Measurements from ENCODE around the gene LTBP4. TPM values are rescaled to one million over a fixed set of nuclear protein-coding genes. Genes with fewer than 3 reads are reported as not detected.

LTBP4 gene
- total and polyA plus RNA-seq, 7 experiments from 2014 or later = 21.8 to 116 (median 106) TPM

DNA sequence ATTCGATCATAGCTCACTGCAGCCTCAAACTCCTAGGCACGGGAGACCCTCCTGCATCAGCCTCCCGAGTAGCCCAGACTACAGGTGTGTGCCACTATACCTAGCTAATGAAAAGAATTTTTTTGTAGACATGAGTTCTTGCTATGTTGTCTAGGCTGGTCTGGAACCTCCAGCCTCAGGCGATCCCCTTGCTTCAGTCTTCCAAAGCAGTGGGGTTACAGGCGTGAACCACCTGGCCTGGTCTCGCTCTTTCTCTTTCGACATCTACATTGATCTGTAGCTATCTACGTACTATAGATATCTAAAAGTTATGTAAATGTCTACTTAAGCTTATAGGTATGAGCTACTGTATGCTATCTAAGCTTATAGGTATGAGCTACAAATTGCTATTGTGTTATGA lies 56.9 kb downstream of the LTBP4 start:
- ChIA-PET CTCF (interaction anchor here (0.6 to 1.2 kb wide), 2 partner anchors 23 to 850 kb away, joined by 4 read pairs; no protein-coding TSS in a partner anchor), POLR2A (no interaction called here)
- Histone ChIP-seq H3K36me3 (ENCODE audit: control insufficient read depth in 2 of 3, insufficient read depth in 3 of 3, low read length in 3 of 3) (no peaks in the 10 kb centered on the region), H3K9me3 (ENCODE audit: control insufficient read depth in 2 of 3, low read length in 3 of 3) (no peaks in the 10 kb centered on the region), H3K4me1 (ENCODE audit: control insufficient read depth in 2 of 2, insufficient read depth in 2 of 2, low read length in 2 of 2) (no peaks in the 10 kb centered on the region), H3K27me3 (ENCODE audit: control insufficient read depth in 2 of 2, insufficient read depth in 2 of 2, low read length in 2 of 2) (no peaks in the 10 kb centered on the region), H3K27ac (ENCODE audit: low read depth, low read length) (no peak overlapping the region), H3K4me3 (ENCODE audit: low read length) (no peak overlapping the region)
- H3K4me1 Mint-ChIP-seq = peaks cover 0 to 10% (median 0%) of the 10 kb centered on the region in 7 donors
- H3K9me3 Mint-ChIP-seq = peaks cover 0 to 2% (median 0%) of the 10 kb centered on the region in 11 donors
- H3K4me3 Mint-ChIP-seq = no peak overlapping the region
- ATAC-seq (no peak), DNase-seq (no peak)
- H3K27me3 Mint-ChIP-seq = peaks cover 0 to 4% (median 0%) of the 10 kb centered on the region in 5 donors
- intact Hi-C loops (cut with micrococcal nuclease) = no loop called here
- no peaks in the 10 kb centered on the region for H3K36me3 Mint-ChIP-seq
- H3K27ac Mint-ChIP-seq = no peak overlapping the region

DNA sequence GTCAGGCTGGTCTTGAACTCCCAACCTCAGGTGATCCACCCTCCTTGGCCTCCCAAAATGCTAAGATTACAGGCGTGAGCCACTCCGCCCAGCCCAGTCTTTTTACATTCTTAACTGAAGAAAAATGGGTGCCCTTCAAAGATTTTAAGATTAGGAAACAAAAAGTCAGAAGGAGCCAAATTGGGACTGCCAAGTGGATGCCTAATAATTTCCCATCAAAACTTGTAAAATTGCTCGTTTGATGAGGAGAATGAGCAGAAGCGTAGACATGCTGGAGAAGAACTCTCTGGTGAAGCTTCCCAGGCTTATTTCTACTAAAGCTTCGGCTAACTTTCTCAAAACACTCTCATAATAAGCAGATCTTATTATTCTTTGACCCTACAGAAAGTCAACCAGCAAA lies 57.9 kb downstream of the LTBP4 start:
- Histone ChIP-seq H3K4me1 (ENCODE audit: control insufficient read depth in 2 of 2, insufficient read depth in 2 of 2, low read length in 2 of 2) (peaks cover 0 to 7% of the 10 kb centered on the region in 2 donors), H3K27ac (ENCODE audit: low read depth, low read length) (no peak overlapping the region), H3K9me3 (ENCODE audit: control insufficient read depth in 2 of 3, low read length in 3 of 3) (no peaks in the 10 kb centered on the region), H3K27me3 (ENCODE audit: control insufficient read depth in 2 of 2, insufficient read depth in 2 of 2, low read length in 2 of 2) (no peaks in the 10 kb centered on the region), H3K36me3 (ENCODE audit: control insufficient read depth in 2 of 3, insufficient read depth in 3 of 3, low read length in 3 of 3) (no peaks in the 10 kb centered on the region), H3K4me3 (ENCODE audit: low read length) (no peak overlapping the region)
- intact Hi-C loops (cut with micrococcal nuclease) = no loop called here
- CTCF ChIA-PET = interaction anchor here (1.3 kb wide), 1 partner anchor 509 kb away, joined by 3 read pairs; no protein-coding TSS in a partner anchor
- Mint-ChIP-seq H3K4me3 (no peak overlapping the region), H3K36me3 (no peaks in the 10 kb centered on the region), H3K27me3 (peaks cover 0 to 4% (median 0%) of the 10 kb centered on the region in 5 donors), H3K9me3 (peaks cover 0 to 2% (median 0%) of the 10 kb centered on the region in 11 donors), H3K4me1 (peaks cover 0 to 19% (median 6%) of the 10 kb centered on the region in 7 donors), H3K27ac (no peak overlapping the region)
- ATAC-seq (no peak), DNase-seq (no peak)
- POLR2A ChIA-PET = interaction anchor here (0.6 kb wide), 1 partner anchor 264 kb away, joined by 3 read pairs; no protein-coding TSS in a partner anchor

DNA sequence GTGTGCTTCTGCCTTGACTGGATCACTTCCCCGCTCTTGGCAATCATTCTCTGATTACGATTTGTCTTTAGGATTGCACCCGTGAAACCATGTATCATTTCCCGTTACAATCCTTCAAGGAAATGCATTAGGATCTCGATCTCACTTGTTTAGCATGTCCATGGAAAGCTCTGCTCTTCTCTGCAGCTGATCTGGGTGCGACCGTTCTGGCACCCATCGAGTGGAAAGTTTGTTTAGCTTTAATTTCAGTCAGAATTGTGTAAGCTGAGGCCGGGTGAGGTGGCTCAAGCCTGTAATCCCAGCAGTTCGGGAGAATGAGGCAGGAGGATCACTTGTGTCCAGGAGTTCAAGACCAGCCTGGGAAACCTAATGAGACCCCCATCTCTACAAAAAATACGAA lies 58.4 kb downstream of the LTBP4 start:
- Histone ChIP-seq H3K36me3 (ENCODE audit: control insufficient read depth in 2 of 3, insufficient read depth in 3 of 3, low read length in 3 of 3) (no peaks in the 10 kb centered on the region), H3K27ac (ENCODE audit: low read depth, low read length) (no peak overlapping the region), H3K9me3 (ENCODE audit: control insufficient read depth in 2 of 3, low read length in 3 of 3) (no peaks in the 10 kb centered on the region), H3K4me1 (ENCODE audit: control insufficient read depth in 2 of 2, insufficient read depth in 2 of 2, low read length in 2 of 2) (peaks cover 0 to 7% of the 10 kb centered on the region in 2 donors), H3K27me3 (ENCODE audit: control insufficient read depth in 2 of 2, insufficient read depth in 2 of 2, low read length in 2 of 2) (no peaks in the 10 kb centered on the region), H3K4me3 (ENCODE audit: low read length) (no peak overlapping the region)
- Mint-ChIP-seq H3K4me3 (no peak overlapping the region), H3K9me3 (peaks cover 0 to 2% (median 0%) of the 10 kb centered on the region in 11 donors), H3K36me3 (no peaks in the 10 kb centered on the region), H3K4me1 (peaks cover 0 to 20% (median 6%) of the 10 kb centered on the region in 7 donors), H3K27ac (no peak overlapping the region), H3K27me3 (peaks cover 0 to 4% (median 0%) of the 10 kb centered on the region in 5 donors)
- intact Hi-C loops (cut with micrococcal nuclease) = no loop called here
- ChIA-PET CTCF (interaction anchor here (1.3 kb wide), 1 partner anchor 508 kb away, joined by 3 read pairs; no protein-coding TSS in a partner anchor), POLR2A (no interaction called here)
- no peak for DNase-seq
- ATAC-seq = no peak

DNA sequence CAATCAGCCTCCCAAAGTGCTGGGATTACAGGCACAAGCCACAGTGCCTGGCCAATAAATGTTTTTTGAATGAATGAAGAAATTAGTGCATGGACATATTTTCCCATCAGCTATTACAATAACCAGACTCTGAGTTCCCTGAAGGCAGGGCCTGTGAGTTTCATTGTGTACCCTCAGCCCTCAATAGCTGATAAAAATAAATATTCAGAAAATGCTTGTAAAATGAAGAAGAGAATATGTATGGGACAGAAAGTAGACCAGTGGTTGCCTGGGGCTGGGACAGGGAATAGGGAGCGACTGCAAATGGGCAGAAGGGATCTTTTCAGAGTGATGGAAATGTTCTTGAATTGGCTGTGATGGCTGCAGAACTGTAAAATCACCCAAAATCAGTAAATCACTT lies 60.4 kb downstream of the LTBP4 start:
- no peaks in the 10 kb centered on the region for H3K27me3 ChIP-seq (ENCODE audit: control insufficient read depth in 2 of 2, insufficient read depth in 2 of 2, low read length in 2 of 2)
- H3K36me3 Mint-ChIP-seq = no peaks in the 10 kb centered on the region
- H3K9me3 ChIP-seq (ENCODE audit: control insufficient read depth in 2 of 3, low read length in 3 of 3) = no peaks in the 10 kb centered on the region
- no peaks in the 10 kb centered on the region for H3K36me3 ChIP-seq (ENCODE audit: control insufficient read depth in 2 of 3, insufficient read depth in 3 of 3, low read length in 3 of 3)
- ChIA-PET POLR2A (interaction anchor here (0.5 to 0.6 kb wide), 2 partner anchors 34 to 57 kb away, joined by 3 read pairs; no protein-coding TSS in a partner anchor), CTCF (interaction anchor here (0.7 to 2.9 kb wide), 5 partner anchors 16 to 485 kb away, joined by 3 to 28 read pairs (median 3); no protein-coding TSS in a partner anchor)
- intact Hi-C loops (cut with micrococcal nuclease) = loop anchor here (1.0 to 5.0 kb wide), 9 partner anchors 54 to 601 kb away; partner anchors contain the start of genes ACTMAP (in 1 of the 2) and SNRPA (in 1 of the 2)
- H3K4me1 ChIP-seq (ENCODE audit: control insufficient read depth in 2 of 2, insufficient read depth in 2 of 2, low read length in 2 of 2) = peaks cover 0 to 7% of the 10 kb centered on the region in 2 donors
- no peak overlapping the region for H3K27ac ChIP-seq (ENCODE audit: low read depth, low read length)
- H3K27ac Mint-ChIP-seq = peak overlapping the region in 4 of 9 donors; percentile 46 to 65 (median 53)
- ATAC-seq (no peak), DNase-seq (no peak)
- H3K4me1 Mint-ChIP-seq = peaks cover 0 to 24% (median 6%) of the 10 kb centered on the region in 7 donors
- peaks cover 0 to 2% (median 0%) of the 10 kb centered on the region in 11 donors for H3K9me3 Mint-ChIP-seq
- no peak overlapping the region for H3K4me3 ChIP-seq (ENCODE audit: low read length)
- H3K27me3 Mint-ChIP-seq = peaks cover 0 to 4% (median 0%) of the 10 kb centered on the region in 5 donors
- H3K4me3 Mint-ChIP-seq = peak overlapping the region in 4 of 10 donors; percentile 7 to 51 (median 23)

DNA sequence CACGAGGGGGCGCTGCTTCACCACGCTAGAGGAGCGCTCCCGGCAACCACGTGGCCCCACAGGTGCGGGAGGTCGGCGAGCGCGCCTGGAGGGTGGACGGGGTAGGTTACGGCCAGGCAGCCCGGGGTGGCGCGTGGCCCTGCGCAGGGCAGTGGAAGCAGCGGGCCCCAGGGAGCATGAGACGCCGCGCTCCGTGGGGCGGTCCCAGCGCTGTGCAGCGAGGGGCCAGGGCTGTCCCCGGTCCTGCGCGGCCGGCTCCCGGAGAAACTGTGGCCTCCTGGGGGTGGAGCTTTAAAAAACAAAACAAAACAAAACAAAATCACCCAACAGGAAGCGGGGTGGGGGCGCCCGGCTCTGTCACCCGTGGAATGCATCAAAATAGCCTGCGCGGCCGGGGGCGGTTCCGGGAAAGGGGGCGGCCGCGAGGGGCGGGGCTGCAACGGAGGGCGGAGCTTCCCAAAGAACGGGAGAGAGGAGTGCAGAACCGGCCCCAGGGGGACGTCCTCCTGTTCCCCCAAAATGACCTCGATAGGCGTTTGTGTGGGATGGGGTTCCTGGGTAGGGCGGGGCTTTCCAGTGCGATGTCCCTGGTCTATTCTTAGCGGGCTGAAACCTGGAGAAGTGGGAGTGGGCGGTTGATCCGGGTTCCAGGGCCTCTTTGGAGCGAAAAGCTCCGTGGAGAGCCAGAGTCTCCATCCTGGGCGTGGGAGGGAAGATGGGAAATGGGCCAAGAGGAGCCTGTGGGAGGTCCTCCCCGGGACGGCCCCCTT lies 61.9 kb downstream of the LTBP4 start:
- Histone ChIP-seq H3K27ac (ENCODE audit: low read depth, low read length) (peak overlapping the region; percentile 75), H3K27me3 (ENCODE audit: control insufficient read depth in 2 of 2, insufficient read depth in 2 of 2, low read length in 2 of 2) (no peaks in the 10 kb centered on the region)

More for the DNA sequence above, 61.9 kb downstream of the LTBP4 start:
- ChIA-PET CTCF (interaction anchor here (0.6 to 2.9 kb wide), 20 partner anchors 28 to 646 kb away, joined by 3 to 28 read pairs (median 3); partner anchors contain the start of genes EGLN2 and RAB4B), POLR2A (interaction anchor here (0.7 to 1.3 kb wide), 11 partner anchors 13 to 664 kb away, joined by 3 to 12 read pairs (median 3); partner anchors contain the start of genes ACTMAP, HNRNPUL1 and RAB4B)
- Mint-ChIP-seq H3K27me3 (peaks cover 0 to 4% (median 0%) of the 10 kb centered on the region in 5 donors), H3K9me3 (peaks cover 0 to 2% (median 0%) of the 10 kb centered on the region in 11 donors), H3K27ac (peak overlapping the region; percentile 67 to 91 (median 84)), H3K36me3 (peaks cover 0 to 7% (median 0%) of the 10 kb centered on the region in 5 donors), H3K4me1 (peaks cover 0 to 27% (median 6%) of the 10 kb centered on the region in 7 donors), H3K4me3 (peak overlapping the region; percentile 76 to 91 (median 84))
- no peaks in the 10 kb centered on the region for H3K9me3 ChIP-seq (ENCODE audit: control insufficient read depth in 2 of 3, low read length in 3 of 3)
- peak overlapping the region; percentile 75 for H3K4me3 ChIP-seq (ENCODE audit: low read length)
- peaks cover 0 to 7% of the 10 kb centered on the region in 2 donors for H3K4me1 ChIP-seq (ENCODE audit: control insufficient read depth in 2 of 2, insufficient read depth in 2 of 2, low read length in 2 of 2)
- ATAC-seq (peak; percentile 96), DNase-seq (peak; percentile 81 to 96 (median 92))
- intact Hi-C loops (cut with micrococcal nuclease) = loop anchor here (1.0 to 5.0 kb wide), 14 partner anchors 27 to 645 kb away; partner anchors contain the start of genes ACTMAP (in 2 of the 2), NUMBL (in 2 of the 2), RAB4B (in 1 of the 2) and SNRPA (in 1 of the 2)
- peaks cover 0 to under 1% (median 0%) of the 10 kb centered on the region in 3 experiments for H3K36me3 ChIP-seq (ENCODE audit: control insufficient read depth in 2 of 3, insufficient read depth in 3 of 3, low read length in 3 of 3)
